HEK293 (cell line): ENCODE data around the gene DIO3.

Experiments
- CTCF ChIA-PET: fragments of 350-600 bp; formaldehyde crosslinking; extraction: SDS; loops from one replicate; lab custom pipeline; 2021; ENCODE audit warnings: antibody characterized with exemption; lab: Yijun Ruan, JAX
- POLR2A ChIA-PET: fragments of 300-600 bp; formaldehyde crosslinking; extraction: SDS; loops from one replicate; lab custom pipeline; 2020; ENCODE audit warnings: antibody characterized with exemption, inconsistent platforms; lab: Yijun Ruan, JAX
- H3K27ac ChIP-seq: fragments of 200-500 bp; sonication (Bioruptor generic); 2 replicates; pipeline ENCODE4 v1.5.1; 2014; ENCODE audit warnings: low read depth, low read length, control low read depth, inconsistent platforms; ENCODE audit errors: extremely low read depth
- H3K36me3 ChIP-seq, 2 experiments: fragments of 200-500 bp in 1 of 2; sonication (Bioruptor generic) in 1 of 2; 1 replicate in 1 of 2; 2 replicates in 1 of 2; pipeline ENCODE4 v1.5.1; 2014 to 2017; ENCODE audit warnings: inconsistent platforms in 2 of 2, low read length in 2 of 2; ENCODE audit not compliant: control insufficient read depth in 2 of 2, insufficient read depth in 1 of 2
- H3K4me1 ChIP-seq: fragments of 200-500 bp; sonication (Bioruptor generic); 2 replicates; pipeline ENCODE4 v1.5.1; 2014; ENCODE audit warnings: mild to moderate bottlenecking, low read length, inconsistent platforms; ENCODE audit not compliant: control insufficient read depth, insufficient read depth
- H3K4me3 ChIP-seq: 2 replicates; pipeline ENCODE4 v1.5.1; 2011; ENCODE audit warnings: low read depth, mild to moderate bottlenecking, control low read depth, low read length, moderate library complexity
- H3K9me3 ChIP-seq: fragments of 200-500 bp; sonication (Bioruptor generic); 2 replicates; pipeline ENCODE4 v1.5.1; 2014; ENCODE audit warnings: low read depth, low read length, inconsistent platforms; ENCODE audit not compliant: control insufficient read depth, insufficient read depth
- GLIS1 ChIP-seq: fragments of 450-650 bp; formaldehyde crosslinking; IDR thresholded peaks from 2 replicates; pipeline ENCODE4 v1.5.1; 2016; ENCODE audit warnings: missing biosample characterization, missing genetic modification characterization
- RBAK ChIP-seq: fragments of 450-650 bp; formaldehyde crosslinking; IDR thresholded peaks from 2 replicates; pipeline ENCODE4 v1.5.1; 2016; ENCODE audit warnings: missing biosample characterization, missing genetic modification characterization
- TRIM28 ChIP-seq: IDR thresholded peaks from 2 replicates; pipeline ENCODE4 v1.6.1; 2011; ENCODE audit warnings: low read length, control low read depth, borderline replicate concordance
- ZFHX2 ChIP-seq: fragments of 450-650 bp; formaldehyde crosslinking; conservative IDR thresholded peaks from 2 replicates; pipeline ENCODE4 v1.5.1; 2016; ENCODE audit warnings: missing biosample characterization, missing genetic modification characterization
- ZNF157 ChIP-seq: fragments of 450-650 bp; formaldehyde crosslinking; IDR thresholded peaks from 2 replicates; pipeline ENCODE4 v1.5.1; 2016; ENCODE audit warnings: missing biosample characterization, missing genetic modification characterization
- ZNF239 ChIP-seq: fragments of 450-650 bp; formaldehyde crosslinking; IDR thresholded peaks from 2 replicates; pipeline ENCODE4 v1.5.1; 2016; ENCODE audit warnings: missing biosample characterization, missing genetic modification characterization
- ZNF350 ChIP-seq: fragments of 450-650 bp; formaldehyde crosslinking; IDR thresholded peaks from 2 replicates; pipeline ENCODE4 v1.5.0; 2017; ENCODE audit warnings: missing biosample characterization, mild to moderate bottlenecking, missing genetic modification characterization
- ZNF514 ChIP-seq: fragments of 450-650 bp; formaldehyde crosslinking; IDR thresholded peaks from 2 replicates; pipeline ENCODE4 v1.5.1; 2016; ENCODE audit warnings: missing biosample characterization, missing genetic modification characterization
- ZNF529 ChIP-seq: fragments of 450-650 bp; formaldehyde crosslinking; IDR thresholded peaks from 2 replicates; pipeline ENCODE4 v1.5.1; 2017; ENCODE audit warnings: missing genetic modification characterization, missing biosample characterization; ENCODE audit not compliant: insufficient replicate concordance
- ZNF600 ChIP-seq: fragments of 450-650 bp; formaldehyde crosslinking; IDR thresholded peaks from 2 replicates; pipeline ENCODE4 v1.5.1; 2016; ENCODE audit warnings: missing biosample characterization, missing genetic modification characterization
- ZNF621 ChIP-seq: fragments of 450-650 bp; formaldehyde crosslinking; IDR thresholded peaks from 2 replicates; pipeline ENCODE4 v1.5.1; 2017; ENCODE audit warnings: missing biosample characterization, missing genetic modification characterization
- ZNF776 ChIP-seq: fragments of 450-650 bp; formaldehyde crosslinking; IDR thresholded peaks from 2 replicates; pipeline ENCODE4 v1.5.0; 2017; ENCODE audit warnings: missing biosample characterization, missing genetic modification characterization, borderline replicate concordance
- ZSCAN23 ChIP-seq: fragments of 450-650 bp; formaldehyde crosslinking; IDR thresholded peaks from 2 replicates; pipeline ENCODE4 v1.5.1; 2016; ENCODE audit warnings: missing biosample characterization, missing genetic modification characterization
- TF ChIP-seq, protein P1 (sequence below): fragments of 450-650 bp; formaldehyde crosslinking; IDR thresholded peaks from 2 replicates; pipeline ENCODE4 v1.5.1; 2016; ENCODE audit warnings: missing biosample characterization, missing genetic modification characterization, borderline replicate concordance
- TF ChIP-seq, protein P2 (sequence below): fragments of 450-650 bp; formaldehyde crosslinking; IDR thresholded peaks from 2 replicates; pipeline ENCODE4 v1.5.1; 2017; ENCODE audit warnings: missing biosample characterization, missing genetic modification characterization
- TF ChIP-seq, protein P3 (sequence below): fragments of 450-650 bp; formaldehyde crosslinking; IDR thresholded peaks from 2 replicates; pipeline ENCODE4 v1.5.1; 2016; ENCODE audit warnings: missing biosample characterization, missing genetic modification characterization

Gene DIO3

DNA sequence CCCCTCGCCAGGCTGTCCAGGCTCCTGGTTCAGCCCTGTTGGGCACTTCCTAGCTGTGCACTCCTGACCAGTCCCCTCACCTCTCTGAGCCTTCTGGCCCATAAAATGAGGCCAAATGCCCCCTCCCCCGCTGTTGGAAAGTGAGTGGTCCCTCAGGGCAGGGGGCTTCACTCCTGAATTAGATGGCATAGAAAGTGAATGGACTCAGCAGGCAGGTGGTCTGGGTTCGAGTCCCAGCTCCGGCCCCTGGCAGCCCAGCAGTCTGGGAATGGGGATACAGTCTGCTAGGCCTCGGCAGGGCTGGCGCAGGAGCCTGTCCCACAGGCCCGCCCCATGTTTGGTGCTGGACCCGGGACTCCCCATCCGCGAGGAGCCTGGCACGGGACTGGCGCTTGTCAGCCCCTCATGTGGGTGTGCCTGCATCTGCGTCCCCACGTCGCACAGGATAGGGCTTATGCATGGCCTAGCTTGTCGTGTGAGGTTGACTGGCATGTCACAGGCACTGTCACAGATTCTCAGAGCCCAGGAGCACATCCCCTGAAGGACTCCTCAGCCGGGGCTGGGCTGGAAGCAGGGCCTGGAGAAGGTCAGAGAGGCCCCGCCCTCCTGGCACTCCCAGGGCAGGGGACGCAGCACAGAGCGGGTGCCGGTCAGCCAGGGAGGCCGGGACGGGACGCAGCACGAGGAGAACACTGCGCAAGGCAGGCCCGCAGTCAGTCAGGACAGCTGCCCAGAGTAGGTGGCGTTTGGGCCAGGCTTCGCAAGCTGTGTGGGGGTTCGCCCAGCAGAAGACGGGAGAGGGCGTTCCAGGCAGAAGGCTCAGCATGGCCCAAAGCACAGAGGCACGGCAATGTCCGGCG lies 40.5 kb downstream of the DIO3 start:
- TF ChIP-seq ZNF239 (tag by site-specific recombination): no peak
- no peak for TF ChIP-seq ZNF514 (tag by site-specific recombination)
- TF ChIP-seq ZNF600: no peak
- TF ChIP-seq TRIM28: no peak
- TF ChIP-seq ZNF350 (tag by site-specific recombination): no peak
- no peak overlapping the region for H3K27ac ChIP-seq
- no peaks in the 10 kb centered on the region for H3K36me3 ChIP-seq
- ChIA-PET CTCF (interaction anchor here (0.6 to 0.7 kb wide), 2 partner anchors 92 to 204 kb away, joined by 3 to 4 read pairs; no protein-coding TSS in a partner anchor), POLR2A (no interaction called here)
- H3K9me3 ChIP-seq: no peaks in the 10 kb centered on the region
- H3K4me3 ChIP-seq: no peak overlapping the region
- H3K4me1 ChIP-seq: no peaks in the 10 kb centered on the region

DNA sequence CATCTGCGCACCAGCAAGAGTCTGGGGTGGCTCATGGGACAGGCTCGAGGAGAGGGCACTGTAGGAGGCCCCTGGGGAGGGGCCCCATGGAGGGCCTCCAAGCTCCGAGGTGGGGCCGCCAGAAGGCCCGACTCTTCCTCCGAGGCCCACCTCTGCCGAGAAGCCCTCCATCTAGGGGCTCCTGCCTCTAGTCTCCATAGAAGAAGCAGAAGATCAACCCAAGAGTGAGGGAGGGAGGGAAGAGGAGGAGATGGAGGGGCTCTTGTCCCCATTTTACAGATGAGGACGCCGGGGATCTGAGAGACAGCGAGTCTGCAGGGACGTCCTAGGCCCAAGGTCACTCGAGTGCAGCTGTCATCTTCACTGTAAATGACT lies 41.2 kb downstream of the DIO3 start:
- no peaks in the 10 kb centered on the region for H3K9me3 ChIP-seq

More for the DNA sequence above, 41.2 kb downstream of the DIO3 start:
- ChIA-PET POLR2A (no interaction called here), CTCF (interaction anchor here (0.6 to 0.7 kb wide), 2 partner anchors 92 to 205 kb away, joined by 3 to 4 read pairs; no protein-coding TSS in a partner anchor)
- no peak for TF ChIP-seq ZFHX2 (tag by site-specific recombination)
- TF ChIP-seq ZNF621: no peak
- TF ChIP-seq, protein P1, sequence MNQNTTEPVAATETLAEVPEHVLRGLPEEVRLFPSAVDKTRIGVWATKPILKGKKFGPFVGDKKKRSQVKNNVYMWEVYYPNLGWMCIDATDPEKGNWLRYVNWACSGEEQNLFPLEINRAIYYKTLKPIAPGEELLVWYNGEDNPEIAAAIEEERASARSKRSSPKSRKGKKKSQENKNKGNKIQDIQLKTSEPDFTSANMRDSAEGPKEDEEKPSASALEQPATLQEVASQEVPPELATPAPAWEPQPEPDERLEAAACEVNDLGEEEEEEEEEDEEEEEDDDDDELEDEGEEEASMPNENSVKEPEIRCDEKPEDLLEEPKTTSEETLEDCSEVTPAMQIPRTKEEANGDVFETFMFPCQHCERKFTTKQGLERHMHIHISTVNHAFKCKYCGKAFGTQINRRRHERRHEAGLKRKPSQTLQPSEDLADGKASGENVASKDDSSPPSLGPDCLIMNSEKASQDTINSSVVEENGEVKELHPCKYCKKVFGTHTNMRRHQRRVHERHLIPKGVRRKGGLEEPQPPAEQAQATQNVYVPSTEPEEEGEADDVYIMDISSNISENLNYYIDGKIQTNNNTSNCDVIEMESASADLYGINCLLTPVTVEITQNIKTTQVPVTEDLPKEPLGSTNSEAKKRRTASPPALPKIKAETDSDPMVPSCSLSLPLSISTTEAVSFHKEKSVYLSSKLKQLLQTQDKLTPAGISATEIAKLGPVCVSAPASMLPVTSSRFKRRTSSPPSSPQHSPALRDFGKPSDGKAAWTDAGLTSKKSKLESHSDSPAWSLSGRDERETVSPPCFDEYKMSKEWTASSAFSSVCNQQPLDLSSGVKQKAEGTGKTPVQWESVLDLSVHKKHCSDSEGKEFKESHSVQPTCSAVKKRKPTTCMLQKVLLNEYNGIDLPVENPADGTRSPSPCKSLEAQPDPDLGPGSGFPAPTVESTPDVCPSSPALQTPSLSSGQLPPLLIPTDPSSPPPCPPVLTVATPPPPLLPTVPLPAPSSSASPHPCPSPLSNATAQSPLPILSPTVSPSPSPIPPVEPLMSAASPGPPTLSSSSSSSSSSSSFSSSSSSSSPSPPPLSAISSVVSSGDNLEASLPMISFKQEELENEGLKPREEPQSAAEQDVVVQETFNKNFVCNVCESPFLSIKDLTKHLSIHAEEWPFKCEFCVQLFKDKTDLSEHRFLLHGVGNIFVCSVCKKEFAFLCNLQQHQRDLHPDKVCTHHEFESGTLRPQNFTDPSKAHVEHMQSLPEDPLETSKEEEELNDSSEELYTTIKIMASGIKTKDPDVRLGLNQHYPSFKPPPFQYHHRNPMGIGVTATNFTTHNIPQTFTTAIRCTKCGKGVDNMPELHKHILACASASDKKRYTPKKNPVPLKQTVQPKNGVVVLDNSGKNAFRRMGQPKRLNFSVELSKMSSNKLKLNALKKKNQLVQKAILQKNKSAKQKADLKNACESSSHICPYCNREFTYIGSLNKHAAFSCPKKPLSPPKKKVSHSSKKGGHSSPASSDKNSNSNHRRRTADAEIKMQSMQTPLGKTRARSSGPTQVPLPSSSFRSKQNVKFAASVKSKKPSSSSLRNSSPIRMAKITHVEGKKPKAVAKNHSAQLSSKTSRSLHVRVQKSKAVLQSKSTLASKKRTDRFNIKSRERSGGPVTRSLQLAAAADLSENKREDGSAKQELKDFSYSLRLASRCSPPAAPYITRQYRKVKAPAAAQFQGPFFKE (tag by site-specific recombination): no peak
- no peak for TF ChIP-seq GLIS1 (tag by site-specific recombination)
- TF ChIP-seq ZNF157 (tag by site-specific recombination): no peak
- TF ChIP-seq ZNF776 (tag by site-specific recombination): no peak
- no peak for TF ChIP-seq RBAK (tag by site-specific recombination)
- TF ChIP-seq, protein P2, sequence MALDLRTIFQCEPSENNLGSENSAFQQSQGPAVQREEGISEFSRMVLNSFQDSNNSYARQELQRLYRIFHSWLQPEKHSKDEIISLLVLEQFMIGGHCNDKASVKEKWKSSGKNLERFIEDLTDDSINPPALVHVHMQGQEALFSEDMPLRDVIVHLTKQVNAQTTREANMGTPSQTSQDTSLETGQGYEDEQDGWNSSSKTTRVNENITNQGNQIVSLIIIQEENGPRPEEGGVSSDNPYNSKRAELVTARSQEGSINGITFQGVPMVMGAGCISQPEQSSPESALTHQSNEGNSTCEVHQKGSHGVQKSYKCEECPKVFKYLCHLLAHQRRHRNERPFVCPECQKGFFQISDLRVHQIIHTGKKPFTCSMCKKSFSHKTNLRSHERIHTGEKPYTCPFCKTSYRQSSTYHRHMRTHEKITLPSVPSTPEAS (tag by site-specific recombination): no peak
- no peak for TF ChIP-seq ZNF529 (tag by site-specific recombination)
- TF ChIP-seq, protein P3, sequence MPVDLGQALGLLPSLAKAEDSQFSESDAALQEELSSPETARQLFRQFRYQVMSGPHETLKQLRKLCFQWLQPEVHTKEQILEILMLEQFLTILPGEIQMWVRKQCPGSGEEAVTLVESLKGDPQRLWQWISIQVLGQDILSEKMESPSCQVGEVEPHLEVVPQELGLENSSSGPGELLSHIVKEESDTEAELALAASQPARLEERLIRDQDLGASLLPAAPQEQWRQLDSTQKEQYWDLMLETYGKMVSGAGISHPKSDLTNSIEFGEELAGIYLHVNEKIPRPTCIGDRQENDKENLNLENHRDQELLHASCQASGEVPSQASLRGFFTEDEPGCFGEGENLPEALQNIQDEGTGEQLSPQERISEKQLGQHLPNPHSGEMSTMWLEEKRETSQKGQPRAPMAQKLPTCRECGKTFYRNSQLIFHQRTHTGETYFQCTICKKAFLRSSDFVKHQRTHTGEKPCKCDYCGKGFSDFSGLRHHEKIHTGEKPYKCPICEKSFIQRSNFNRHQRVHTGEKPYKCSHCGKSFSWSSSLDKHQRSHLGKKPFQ: no peak
- no peak for TF ChIP-seq ZSCAN23 (tag by site-specific recombination)
- TF ChIP-seq, all 188 proteins: peak for 0
- Histone ChIP-seq H3K4me3 (no peak overlapping the region), H3K4me1 (no peaks in the 10 kb centered on the region), H3K27ac (no peak overlapping the region), H3K36me3 (no peaks in the 10 kb centered on the region)
